ENCODE results near the gene ARAP1. TPM values are rescaled to one million over a fixed set of nuclear protein-coding genes. Genes with fewer than 3 reads are reported as not detected.

Gene ARAP1
- polyA plus RNA-seq, 1 donor from 2014 or later = 3.5 TPM

GRCh38 chr11:72670041-72670440 lies 82.2 kb downstream of the ARAP1 start:
- no peak for TF ChIP-seq EP300 (conservative IDR thresholded peaks at IDR 0.05; ENCODE audit: poor library complexity, severe bottlenecking)
- TF ChIP-seq POLR2AphosphoS5 (IDR thresholded peaks at IDR 0.05) = no peak
- no peak for TF ChIP-seq RAD21 (conservative IDR thresholded peaks at IDR 0.05)
- no peak for TF ChIP-seq TAF1 (IDR thresholded peaks at IDR 0.05; ENCODE audit: low read depth)
- TF ChIP-seq REST (IDR thresholded peaks at IDR 0.05; ENCODE audit: borderline replicate concordance) = no peak
- TF ChIP-seq EZH2 (IDR thresholded peaks at IDR 0.05; ENCODE audit: borderline replicate concordance, insufficient read depth, low read length, poor library complexity, severe bottlenecking) = no peak
- TF ChIP-seq CTCF (IDR thresholded peaks at IDR 0.05; ENCODE audit: poor library complexity, severe bottlenecking) = no peak
- TF ChIP-seq MXI1 (conservative IDR thresholded peaks at IDR 0.05; ENCODE audit: poor library complexity, severe bottlenecking) = no peak
- no peak for TF ChIP-seq SMC3 (conservative IDR thresholded peaks at IDR 0.05; ENCODE audit: poor library complexity)
- Histone ChIP-seq H3K36me3 (ENCODE audit: insufficient read depth, low read length) (no peaks in the 10 kb centered on the region), H3K79me2 (replicated peaks; ENCODE audit: insufficient read depth, low read length) (no peaks in the 10 kb centered on the region), H3K27me3 (ENCODE audit: insufficient read depth, low read depth, low read length) (no peaks in the 10 kb centered on the region), H2AFZ (ENCODE audit: low read depth, low read length) (no peak overlapping the region), H3K9me2 (ENCODE audit: insufficient read depth, low read length) (no peaks in the 10 kb centered on the region), H3F3A (ENCODE audit: insufficient read depth, low read length, poor library complexity, severe bottlenecking) (no peaks in the 10 kb centered on the region), H3K4me3 (ENCODE audit: low read length) (no peak overlapping the region), H3K4me2 (ENCODE audit: low read length) (no peak overlapping the region), H4K20me1 (ENCODE audit: insufficient read depth) (no peaks in the 10 kb centered on the region), H3K9ac (ENCODE audit: low read length) (no peak overlapping the region), H3K27ac (ENCODE audit: low read length) (no peak overlapping the region), H3K9me3 (ENCODE audit: low read length) (no peaks in the 10 kb centered on the region)

- H3F3A ChIP-seq (ENCODE audit: insufficient read depth, low read length, poor library complexity, severe bottlenecking) = no peaks in the 10 kb centered on the region
- H3K79me2 ChIP-seq (replicated peaks; ENCODE audit: insufficient read depth, low read length) = no peaks in the 10 kb centered on the region
- no peaks in the 10 kb centered on the region for H3K36me3 ChIP-seq (ENCODE audit: insufficient read depth, low read length)
- no peak overlapping the region for H3K27ac ChIP-seq (ENCODE audit: low read length)
- H3K9me3 ChIP-seq (ENCODE audit: low read length) = no peaks in the 10 kb centered on the region
- H4K20me1 ChIP-seq (ENCODE audit: insufficient read depth) = no peaks in the 10 kb centered on the region
- H3K4me3 ChIP-seq (ENCODE audit: low read length) = no peak overlapping the region
- H3K4me2 ChIP-seq (ENCODE audit: low read length) = no peak overlapping the region
- H2AFZ ChIP-seq (ENCODE audit: low read depth, low read length) = no peak overlapping the region
- no peak overlapping the region for H3K9ac ChIP-seq (ENCODE audit: low read length)
- H3K9me2 ChIP-seq (ENCODE audit: insufficient read depth, low read length) = no peaks in the 10 kb centered on the region
- TF ChIP-seq REST (IDR thresholded peaks at IDR 0.05; ENCODE audit: borderline replicate concordance) (no peak), EP300 (conservative IDR thresholded peaks at IDR 0.05; ENCODE audit: poor library complexity, severe bottlenecking) (no peak), TAF1 (IDR thresholded peaks at IDR 0.05; ENCODE audit: low read depth) (no peak), MXI1 (conservative IDR thresholded peaks at IDR 0.05; ENCODE audit: poor library complexity, severe bottlenecking) (no peak), RAD21 (conservative IDR thresholded peaks at IDR 0.05) (no peak)
- no peaks in the 10 kb centered on the region for H3K27me3 ChIP-seq (ENCODE audit: insufficient read depth, low read depth, low read length)
Observed at GRCh38 chr11:72669527-72669926, 82.7 kb downstream of the ARAP1 start.

All from neural cell (in vitro differentiated cells).